ENCODE data around the gene GM2A. TPM values are rescaled to one million over a fixed set of nuclear protein-coding genes. Genes with fewer than 3 reads are reported as not detected.

Gene GM2A
- total and polyA plus RNA-seq, 12 donors, result 15.5 to 81.3 (median 53.9) TPM

DNA sequence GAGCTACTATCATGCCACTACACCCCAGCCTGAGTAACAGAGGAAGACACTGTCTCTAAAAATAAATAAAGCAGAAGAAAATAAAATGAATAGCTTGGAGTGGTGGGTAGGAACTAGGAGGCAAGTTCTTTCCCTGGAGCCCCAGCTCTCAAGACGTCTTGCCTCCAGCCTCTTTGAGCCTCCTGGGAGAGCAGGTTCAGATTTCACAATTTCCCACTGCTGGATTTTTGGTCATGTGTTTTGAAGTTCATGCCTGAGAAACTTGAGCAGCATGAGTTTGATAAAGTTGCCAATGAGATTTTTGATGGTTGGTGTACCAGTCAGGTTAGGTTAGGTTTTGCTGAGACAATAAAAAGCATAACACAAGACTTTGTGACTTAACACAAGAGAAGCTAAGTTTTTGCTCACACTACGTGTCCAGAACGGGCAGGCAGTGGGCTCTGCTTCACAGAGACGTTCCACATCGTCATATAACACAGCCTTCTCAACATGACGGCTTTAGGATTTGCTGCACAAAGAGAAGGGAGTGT lies 25.0 kb upstream of the GM2A start:
- no peaks in the 10 kb centered on the region for H3K9me3 ChIP-seq (replicated peaks in 1 of 3)
- DNase-seq, result no peak
- H3K27me3 ChIP-seq, result no peaks in the 10 kb centered on the region
- intact Hi-C loops (cut with DNase I), result no loop called here
- H3K27ac ChIP-seq, result no peak overlapping the region
- no peak for TF ChIP-seq POLR2A (IDR thresholded peaks at IDR 0.05)
- TF ChIP-seq, protein P1, sequence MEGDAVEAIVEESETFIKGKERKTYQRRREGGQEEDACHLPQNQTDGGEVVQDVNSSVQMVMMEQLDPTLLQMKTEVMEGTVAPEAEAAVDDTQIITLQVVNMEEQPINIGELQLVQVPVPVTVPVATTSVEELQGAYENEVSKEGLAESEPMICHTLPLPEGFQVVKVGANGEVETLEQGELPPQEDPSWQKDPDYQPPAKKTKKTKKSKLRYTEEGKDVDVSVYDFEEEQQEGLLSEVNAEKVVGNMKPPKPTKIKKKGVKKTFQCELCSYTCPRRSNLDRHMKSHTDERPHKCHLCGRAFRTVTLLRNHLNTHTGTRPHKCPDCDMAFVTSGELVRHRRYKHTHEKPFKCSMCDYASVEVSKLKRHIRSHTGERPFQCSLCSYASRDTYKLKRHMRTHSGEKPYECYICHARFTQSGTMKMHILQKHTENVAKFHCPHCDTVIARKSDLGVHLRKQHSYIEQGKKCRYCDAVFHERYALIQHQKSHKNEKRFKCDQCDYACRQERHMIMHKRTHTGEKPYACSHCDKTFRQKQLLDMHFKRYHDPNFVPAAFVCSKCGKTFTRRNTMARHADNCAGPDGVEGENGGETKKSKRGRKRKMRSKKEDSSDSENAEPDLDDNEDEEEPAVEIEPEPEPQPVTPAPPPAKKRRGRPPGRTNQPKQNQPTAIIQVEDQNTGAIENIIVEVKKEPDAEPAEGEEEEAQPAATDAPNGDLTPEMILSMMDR (IDR thresholded peaks at IDR 0.05), result no peak
- peaks cover 0 to 10% of the 10 kb centered on the region in 2 donors for H3K4me1 ChIP-seq (replicated peaks in 1 of 2)
- H3K4me3 ChIP-seq, result no peak overlapping the region
- H3K36me3 ChIP-seq (replicated peaks in 1 of 2), result no peaks in the 10 kb centered on the region
- WGBS, 4 donors, result 52 to 88% (median 86%) methylated on average over 5 to 6 of the region's 6 CpGs

DNA sequence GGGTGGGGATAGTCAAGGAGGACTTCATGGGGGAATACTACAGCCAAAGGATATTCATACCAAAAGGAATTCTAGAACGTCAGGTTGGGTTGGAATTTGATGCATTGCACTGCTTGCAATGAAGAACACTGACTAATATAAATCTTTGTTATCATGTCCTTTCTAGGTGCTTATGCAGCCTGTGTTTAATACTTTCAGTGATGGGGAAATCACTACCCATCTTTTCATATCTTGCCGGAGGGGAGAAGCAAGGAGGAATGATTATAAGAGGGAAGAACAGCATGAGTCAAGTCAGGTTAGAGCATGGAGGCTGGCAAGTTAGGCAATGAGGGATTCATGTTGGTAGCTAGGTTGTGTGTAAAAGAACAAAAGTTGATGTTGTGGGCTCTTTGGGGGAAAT lies 24.0 kb upstream of the GM2A start:
- no peak for TF ChIP-seq POLR2A (IDR thresholded peaks at IDR 0.05)
- TF ChIP-seq, protein P1 (IDR thresholded peaks at IDR 0.05), result no peak
- no peak overlapping the region for H3K27ac ChIP-seq
- no peak overlapping the region for H3K4me3 ChIP-seq
- no peaks in the 10 kb centered on the region for H3K27me3 ChIP-seq
- H3K9me3 ChIP-seq (replicated peaks in 1 of 3), result no peaks in the 10 kb centered on the region
- DNase-seq, result no peak
- intact Hi-C loops (cut with DNase I), result no loop called here
- WGBS, 4 donors, result 67 to 87% (median 81%) methylated on average over 2 of the region's 2 CpGs
- H3K36me3 ChIP-seq (replicated peaks in 1 of 2), result no peaks in the 10 kb centered on the region
- peaks cover 6 to 11% of the 10 kb centered on the region in 2 donors for H3K4me1 ChIP-seq (replicated peaks in 1 of 2)

DNA sequence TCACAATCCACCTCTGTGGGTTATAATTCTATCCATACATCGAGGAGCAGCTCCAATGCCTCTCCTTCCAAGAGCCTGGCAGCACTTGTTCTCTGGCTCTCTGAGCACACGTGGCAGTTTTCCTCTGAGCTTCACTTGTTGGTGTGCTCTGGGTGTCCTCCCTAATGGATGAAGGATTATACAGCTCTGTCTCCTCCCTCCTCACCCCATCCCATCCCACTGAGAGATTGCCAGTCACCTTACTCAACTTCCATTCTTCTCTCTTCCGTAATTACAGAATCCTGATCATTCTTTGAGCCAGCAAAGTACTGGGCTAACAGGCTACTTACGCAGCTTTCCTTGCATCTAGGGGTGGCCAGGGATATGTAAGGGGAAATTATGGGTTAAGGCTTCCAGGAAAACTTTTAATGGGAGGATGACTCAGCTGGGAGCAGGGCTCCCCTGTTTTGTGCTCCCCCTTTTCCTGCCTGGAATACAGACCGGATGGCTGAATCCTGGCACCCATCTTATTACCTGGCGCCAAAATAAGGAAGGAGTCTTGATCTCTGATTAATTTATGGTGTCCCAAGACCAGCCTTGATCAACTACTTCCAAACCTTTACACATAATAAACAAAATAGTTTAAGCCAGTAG lies 22.8 kb upstream of the GM2A start:
- H3K36me3 ChIP-seq (replicated peaks in 1 of 2), result no peaks in the 10 kb centered on the region
- H3K9me3 ChIP-seq (replicated peaks in 1 of 3), result no peaks in the 10 kb centered on the region
- no peak overlapping the region for H3K4me3 ChIP-seq
- TF ChIP-seq, protein P1 (IDR thresholded peaks at IDR 0.05), result no peak
- TF ChIP-seq POLR2A (IDR thresholded peaks at IDR 0.05), result no peak
- H3K27ac ChIP-seq, result no peak overlapping the region
- intact Hi-C loops (cut with DNase I), result loop anchor here in 1 of 2 donors (10.0 kb wide), 2 partner anchors 55 to 105 kb away; no protein-coding TSS in a partner anchor
- 65 to 72% (median 70%) methylated on average over 6 of the region's 6 CpGs for WGBS, 4 donors
- DNase-seq, result no peak
- H3K27me3 ChIP-seq, result no peaks in the 10 kb centered on the region
- H3K4me1 ChIP-seq (replicated peaks in 1 of 2), result peaks cover 17 to 18% of the 10 kb centered on the region in 2 donors

DNA sequence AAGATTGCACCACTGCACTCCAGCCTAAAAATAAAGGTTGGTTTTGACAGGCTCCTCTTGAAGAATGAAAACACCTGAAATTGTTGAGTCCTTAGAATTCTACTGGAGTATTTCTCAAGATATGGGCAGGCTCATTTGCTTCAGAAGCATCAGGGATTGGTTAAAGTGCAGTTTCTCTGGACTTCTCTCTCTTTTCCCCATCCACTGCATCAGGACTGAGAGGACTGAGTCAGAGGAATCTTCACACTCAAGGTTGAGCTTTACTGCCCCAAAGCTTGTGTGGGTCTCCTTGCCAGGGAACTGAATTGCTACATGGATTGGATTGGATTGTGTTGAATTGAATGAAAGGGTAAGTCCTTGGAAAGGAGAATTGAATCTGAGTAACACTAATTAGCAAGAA lies 21.6 kb upstream of the GM2A start:
- H3K27ac ChIP-seq, result peak overlapping the region in 2 of 5 donors; percentile 8 to 51
- H3K4me3 ChIP-seq, result no peak overlapping the region
- peak in 2 of 7 donors; percentile 48 to 57 for DNase-seq
- no peaks in the 10 kb centered on the region for H3K36me3 ChIP-seq (replicated peaks in 1 of 2)
- intact Hi-C loops (cut with DNase I), result loop anchor here in 1 of 2 donors (10.0 kb wide), 2 partner anchors 57 to 107 kb away; no protein-coding TSS in a partner anchor
- H3K9me3 ChIP-seq (replicated peaks in 1 of 3), result no peaks in the 10 kb centered on the region
- H3K27me3 ChIP-seq, result no peaks in the 10 kb centered on the region
- TF ChIP-seq POLR2A (IDR thresholded peaks at IDR 0.05), result no peak
- TF ChIP-seq, protein P1 (IDR thresholded peaks at IDR 0.05), result no peak
- peaks cover 20 to 23% of the 10 kb centered on the region in 2 donors for H3K4me1 ChIP-seq (replicated peaks in 1 of 2)
